Measurements from ENCODE around the gene LUZP2.

DNA sequence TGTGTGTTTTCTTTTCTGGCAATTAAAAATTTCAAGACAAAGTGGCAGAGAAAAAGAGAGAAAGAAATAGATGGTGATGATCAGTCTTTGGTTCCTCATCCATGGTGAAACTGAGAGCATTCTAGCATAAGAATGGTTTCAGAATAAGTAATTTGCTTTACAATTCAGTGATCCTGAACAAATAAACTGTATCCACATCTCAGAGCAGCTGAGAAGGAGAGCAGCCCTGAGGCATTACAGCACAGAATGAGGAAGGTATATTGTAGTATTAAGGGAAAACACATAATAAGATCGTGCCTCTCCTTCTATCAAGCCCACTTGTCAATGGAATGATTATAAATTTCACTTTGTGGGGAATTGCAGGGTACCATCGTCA lies 17.4 kb downstream of the LUZP2 start:
- TF ChIP-seq, protein P1, sequence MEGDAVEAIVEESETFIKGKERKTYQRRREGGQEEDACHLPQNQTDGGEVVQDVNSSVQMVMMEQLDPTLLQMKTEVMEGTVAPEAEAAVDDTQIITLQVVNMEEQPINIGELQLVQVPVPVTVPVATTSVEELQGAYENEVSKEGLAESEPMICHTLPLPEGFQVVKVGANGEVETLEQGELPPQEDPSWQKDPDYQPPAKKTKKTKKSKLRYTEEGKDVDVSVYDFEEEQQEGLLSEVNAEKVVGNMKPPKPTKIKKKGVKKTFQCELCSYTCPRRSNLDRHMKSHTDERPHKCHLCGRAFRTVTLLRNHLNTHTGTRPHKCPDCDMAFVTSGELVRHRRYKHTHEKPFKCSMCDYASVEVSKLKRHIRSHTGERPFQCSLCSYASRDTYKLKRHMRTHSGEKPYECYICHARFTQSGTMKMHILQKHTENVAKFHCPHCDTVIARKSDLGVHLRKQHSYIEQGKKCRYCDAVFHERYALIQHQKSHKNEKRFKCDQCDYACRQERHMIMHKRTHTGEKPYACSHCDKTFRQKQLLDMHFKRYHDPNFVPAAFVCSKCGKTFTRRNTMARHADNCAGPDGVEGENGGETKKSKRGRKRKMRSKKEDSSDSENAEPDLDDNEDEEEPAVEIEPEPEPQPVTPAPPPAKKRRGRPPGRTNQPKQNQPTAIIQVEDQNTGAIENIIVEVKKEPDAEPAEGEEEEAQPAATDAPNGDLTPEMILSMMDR (IDR thresholded peaks at IDR 0.05), result no peak
- TF ChIP-seq POLR2A (IDR thresholded peaks at IDR 0.05), result no peak
